ENCODE measurements around the gene ZNF584.

The ZNF584 gene

GRCh38 chr19:58366585-58367430, 41.6 kb upstream of the ZNF584 start:
- TF ChIP-seq CTCF (IDR thresholded peaks at IDR 0.05) = no peak
- Histone ChIP-seq H3K4me3 (ENCODE audit: low read depth, low read length) (no peak overlapping the region), H3K27ac (no peak overlapping the region)

DNA sequence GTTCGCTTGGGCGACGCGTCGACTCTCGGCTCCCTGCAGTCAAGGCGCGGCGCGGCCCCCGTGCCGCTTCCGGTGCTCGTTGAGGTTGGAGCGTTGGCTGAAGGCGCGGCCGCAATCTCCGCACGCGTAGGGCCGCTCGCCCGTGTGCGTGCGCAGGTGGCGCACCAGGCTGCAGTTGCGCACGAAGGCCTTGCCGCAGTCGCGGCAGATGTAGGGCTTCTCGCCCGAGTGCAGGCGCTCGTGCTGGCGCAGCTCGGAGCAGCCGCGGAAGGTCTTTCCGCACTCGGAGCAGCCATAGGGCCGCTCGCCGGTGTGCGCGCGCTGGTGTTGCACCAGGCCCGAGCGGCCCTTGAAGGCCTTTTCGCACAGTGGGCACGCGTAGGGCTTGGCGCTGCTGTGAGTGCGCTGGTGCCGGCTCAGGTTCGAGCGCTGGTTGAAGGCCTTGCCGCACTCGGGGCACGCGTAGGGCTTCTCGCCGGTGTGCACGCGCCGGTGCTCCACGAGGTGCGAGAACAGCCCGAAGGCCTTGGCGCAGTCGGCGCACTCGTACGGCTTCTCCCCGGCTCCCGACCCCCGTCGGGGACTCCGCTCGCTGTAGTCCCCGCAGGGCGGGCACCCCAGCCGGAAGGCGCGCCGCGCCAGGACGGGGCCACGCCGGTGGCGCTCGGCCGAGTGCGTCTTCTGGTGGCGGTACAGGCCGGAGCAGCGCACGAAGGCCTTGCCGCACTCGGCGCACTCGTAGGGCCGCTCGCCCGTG, 40.6 kb upstream of the ZNF584 start:
- Histone ChIP-seq H3K79me2 (no peaks in the 10 kb centered on the region), H3K36me3 (ENCODE audit: control insufficient read depth, insufficient read depth, low read length) (no peaks in the 10 kb centered on the region), H3K4me2 (ENCODE audit: low read length) (no peak overlapping the region), H3K27ac (no peak overlapping the region), H3K9me3 (ENCODE audit: control insufficient read depth, low read length) (no peaks in the 10 kb centered on the region), H3K9ac (no peak overlapping the region), H3K4me1 (no peaks in the 10 kb centered on the region), H2AFZ (no peak overlapping the region), H3K27me3 (ENCODE audit: control insufficient read depth, insufficient read depth, low read length) (no peaks in the 10 kb centered on the region), H3K4me3 (ENCODE audit: low read depth, low read length) (no peak overlapping the region)
- no peak for TF ChIP-seq CTCF (IDR thresholded peaks at IDR 0.05)

More at GRCh38 chr19:58366585-58367430, 41.6 kb upstream of the ZNF584 start:
- Histone ChIP-seq H3K4me1 (no peaks in the 10 kb centered on the region), H3K4me2 (ENCODE audit: low read length) (no peak overlapping the region), H3K9me3 (ENCODE audit: control insufficient read depth, low read length) (no peaks in the 10 kb centered on the region), H3K9ac (no peak overlapping the region), H3K36me3 (ENCODE audit: control insufficient read depth, insufficient read depth, low read length) (no peaks in the 10 kb centered on the region), H2AFZ (no peak overlapping the region), H3K79me2 (no peaks in the 10 kb centered on the region), H3K27me3 (ENCODE audit: control insufficient read depth, insufficient read depth, low read length) (no peaks in the 10 kb centered on the region)

- H3K79me2 ChIP-seq = no peaks in the 10 kb centered on the region
- no peaks in the 10 kb centered on the region for H3K36me3 ChIP-seq (ENCODE audit: control insufficient read depth, insufficient read depth, low read length)
- H2AFZ ChIP-seq = no peak overlapping the region
- no peaks in the 10 kb centered on the region for H3K4me1 ChIP-seq
- H3K27ac ChIP-seq = no peak overlapping the region
- H3K27me3 ChIP-seq (ENCODE audit: control insufficient read depth, insufficient read depth, low read length) = no peaks in the 10 kb centered on the region
- H3K9me3 ChIP-seq (ENCODE audit: control insufficient read depth, low read length) = no peaks in the 10 kb centered on the region
- no peak overlapping the region for H3K4me3 ChIP-seq (ENCODE audit: low read depth, low read length)
- TF ChIP-seq CTCF (IDR thresholded peaks at IDR 0.05) = no peak
- H3K9ac ChIP-seq = no peak overlapping the region
- no peak overlapping the region for H3K4me2 ChIP-seq (ENCODE audit: low read length)
These were observed 39.7 kb upstream of the ZNF584 start for GRCh38 chr19:58368561-58369360.

DNA sequence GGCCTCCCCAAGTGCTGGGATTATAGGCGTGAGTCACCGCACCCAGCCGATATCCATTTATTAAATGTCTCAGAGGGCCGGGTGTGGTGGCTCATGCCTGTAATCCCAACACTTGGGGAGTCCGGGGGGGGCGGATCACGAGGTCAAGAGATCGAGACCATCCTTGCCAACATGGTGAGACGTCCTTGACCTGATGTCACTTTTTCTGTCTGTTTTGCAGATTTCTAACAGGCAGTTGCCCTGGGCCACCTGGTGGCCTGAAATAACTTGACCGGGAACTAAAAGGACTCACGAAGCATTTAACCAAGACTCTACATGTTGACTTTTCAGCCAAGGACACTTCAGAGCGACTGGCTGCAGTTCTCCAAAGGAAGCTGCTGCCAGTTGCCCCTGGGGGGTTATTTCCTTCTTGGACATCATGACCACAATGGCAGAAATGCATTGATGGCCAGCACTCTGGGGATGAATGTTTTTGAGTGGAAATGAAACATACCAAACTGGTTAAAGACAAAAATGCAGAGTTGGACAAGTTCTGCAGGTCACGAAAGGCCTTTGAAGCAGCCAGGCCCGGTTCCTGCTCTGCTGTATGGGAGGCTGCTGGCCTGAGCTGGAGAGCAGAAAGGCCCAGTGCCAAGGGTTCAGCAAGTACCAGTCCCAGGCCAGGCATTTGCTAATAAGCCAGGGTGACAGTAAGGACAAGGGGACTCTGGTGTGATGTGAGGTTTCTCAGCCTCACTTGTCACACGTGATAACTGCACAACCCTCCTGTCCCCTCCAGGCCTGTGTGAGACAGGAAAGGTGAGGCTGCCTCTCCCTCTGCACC, 35.9 kb upstream of the ZNF584 start:
- TF ChIP-seq CTCF (IDR thresholded peaks at IDR 0.05) = peak; percentile 17
- no peaks in the 10 kb centered on the region for H3K27me3 ChIP-seq (ENCODE audit: control insufficient read depth, insufficient read depth, low read length)
- no peaks in the 10 kb centered on the region for H3K4me1 ChIP-seq
- H3K9me3 ChIP-seq (ENCODE audit: control insufficient read depth, low read length) = no peaks in the 10 kb centered on the region
- no peaks in the 10 kb centered on the region for H3K36me3 ChIP-seq (ENCODE audit: control insufficient read depth, insufficient read depth, low read length)
- no peak overlapping the region for H3K4me2 ChIP-seq (ENCODE audit: low read length)
- H3K9ac ChIP-seq = no peak overlapping the region
- no peak overlapping the region for H3K4me3 ChIP-seq (ENCODE audit: low read depth, low read length)
- H3K27ac ChIP-seq = no peak overlapping the region
- H2AFZ ChIP-seq = no peak overlapping the region
- peaks cover 6% of the 10 kb centered on the region for H3K79me2 ChIP-seq
